Measurements from ENCODE around the gene PDIA4.

PDIA4 gene

GRCh38 chr7:148964483-148965267 lies 63.6 kb downstream of the PDIA4 start:
- TF ChIP-seq ZBTB7A (IDR thresholded peaks at IDR 0.05; ENCODE audit: low read depth), result no peak
- TF ChIP-seq TAF1 (IDR thresholded peaks at IDR 0.05; ENCODE audit: low read depth), result no peak
- TF ChIP-seq EGR1 (IDR thresholded peaks at IDR 0.05), result no peak
- TF ChIP-seq CEBPB (IDR thresholded peaks at IDR 0.05), result no peak
- TF ChIP-seq NFIC (IDR thresholded peaks at IDR 0.05), result no peak
- TF ChIP-seq MAX (IDR thresholded peaks at IDR 0.05), result no peak
- no peak for TF ChIP-seq FOXM1 (IDR thresholded peaks at IDR 0.05; ENCODE audit: borderline replicate concordance, low read depth)
- TF ChIP-seq CREB1 (IDR thresholded peaks at IDR 0.05; ENCODE audit: low read depth), result no peak
- no peak for TF ChIP-seq YY1 (IDR thresholded peaks at IDR 0.05; ENCODE audit: low read depth)
- no peak for TF ChIP-seq RAD21 (IDR thresholded peaks at IDR 0.05; ENCODE audit: low read depth)
- TF ChIP-seq REST (IDR thresholded peaks at IDR 0.05; ENCODE audit: low read depth), result no peak
- no peak for TF ChIP-seq TCF12 (IDR thresholded peaks at IDR 0.05; ENCODE audit: low read depth)
- no peak for TF ChIP-seq TEAD4 (IDR thresholded peaks at IDR 0.05)
- TF ChIP-seq EP300 (IDR thresholded peaks at IDR 0.05; ENCODE audit: borderline replicate concordance), result no peak
- TF ChIP-seq, protein P1, sequence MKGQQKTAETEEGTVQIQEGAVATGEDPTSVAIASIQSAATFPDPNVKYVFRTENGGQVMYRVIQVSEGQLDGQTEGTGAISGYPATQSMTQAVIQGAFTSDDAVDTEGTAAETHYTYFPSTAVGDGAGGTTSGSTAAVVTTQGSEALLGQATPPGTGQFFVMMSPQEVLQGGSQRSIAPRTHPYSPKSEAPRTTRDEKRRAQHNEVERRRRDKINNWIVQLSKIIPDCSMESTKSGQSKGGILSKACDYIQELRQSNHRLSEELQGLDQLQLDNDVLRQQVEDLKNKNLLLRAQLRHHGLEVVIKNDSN (IDR thresholded peaks at IDR 0.05), result no peak

- TF ChIP-seq FOXM1 (IDR thresholded peaks at IDR 0.05; ENCODE audit: borderline replicate concordance, low read depth) (no peak), TEAD4 (IDR thresholded peaks at IDR 0.05) (no peak), NFIC (IDR thresholded peaks at IDR 0.05) (no peak), EP300 (IDR thresholded peaks at IDR 0.05; ENCODE audit: borderline replicate concordance) (no peak), CREB1 (IDR thresholded peaks at IDR 0.05; ENCODE audit: low read depth) (no peak), RAD21 (IDR thresholded peaks at IDR 0.05; ENCODE audit: low read depth) (no peak), TCF12 (IDR thresholded peaks at IDR 0.05; ENCODE audit: low read depth) (no peak), EGR1 (IDR thresholded peaks at IDR 0.05) (no peak), ZBTB7A (IDR thresholded peaks at IDR 0.05; ENCODE audit: low read depth) (no peak), TAF1 (IDR thresholded peaks at IDR 0.05; ENCODE audit: low read depth) (no peak), YY1 (IDR thresholded peaks at IDR 0.05; ENCODE audit: low read depth) (no peak), CEBPB (IDR thresholded peaks at IDR 0.05) (no peak)
- TF ChIP-seq, protein P1 (IDR thresholded peaks at IDR 0.05), result no peak
Observed at GRCh38 chr7:148963583-148964482, 64.5 kb downstream of the PDIA4 start.

DNA sequence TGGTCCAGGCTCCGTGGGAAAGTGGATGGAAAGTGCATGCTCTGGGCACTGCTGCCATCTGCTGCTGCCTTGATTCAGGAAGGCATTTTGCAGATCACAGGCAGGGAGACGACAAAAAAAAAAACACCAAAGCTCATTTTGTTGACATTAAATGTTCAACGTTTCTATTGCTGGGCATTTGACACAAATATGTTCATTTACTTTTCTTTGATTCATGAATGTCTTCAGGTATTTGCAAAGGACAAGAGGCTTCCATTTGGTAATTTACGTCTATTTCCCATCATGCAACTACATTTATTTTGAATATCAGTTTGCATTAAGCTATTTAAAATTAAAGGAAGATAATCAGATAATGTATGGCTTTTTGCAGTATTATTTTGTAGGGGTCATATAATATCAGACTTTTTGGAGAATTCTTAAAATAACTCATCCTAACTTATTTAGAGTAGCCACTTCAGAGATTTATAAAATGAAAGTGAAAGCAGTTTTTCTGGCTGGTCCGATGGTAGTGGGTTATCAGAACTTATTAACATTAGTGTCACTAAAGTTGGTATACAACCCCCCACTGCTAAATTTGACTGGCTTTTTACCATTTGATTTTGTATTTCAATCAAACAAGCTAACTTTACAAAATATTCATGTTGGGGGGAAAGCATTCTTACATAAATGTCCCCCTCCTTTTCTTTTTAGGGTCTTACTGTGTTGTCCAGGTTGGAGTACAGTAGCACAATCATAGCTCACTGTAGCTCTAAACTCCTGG lies 65.3 kb downstream of the PDIA4 start:
- TF ChIP-seq EP300 (IDR thresholded peaks at IDR 0.05; ENCODE audit: borderline replicate concordance) (no peak), TCF12 (IDR thresholded peaks at IDR 0.05; ENCODE audit: low read depth) (no peak), YY1 (IDR thresholded peaks at IDR 0.05; ENCODE audit: low read depth) (peak; percentile 47; the same call in 1 of the 2 replicates), TEAD4 (IDR thresholded peaks at IDR 0.05) (peak; percentile 72), TAF1 (IDR thresholded peaks at IDR 0.05; ENCODE audit: low read depth) (no peak), CEBPB (IDR thresholded peaks at IDR 0.05) (no peak), RAD21 (IDR thresholded peaks at IDR 0.05; ENCODE audit: low read depth) (peak; percentile 98), CREB1 (IDR thresholded peaks at IDR 0.05; ENCODE audit: low read depth) (no peak), MAX (IDR thresholded peaks at IDR 0.05) (no peak)
- TF ChIP-seq, protein P1 (IDR thresholded peaks at IDR 0.05), result no peak

DNA sequence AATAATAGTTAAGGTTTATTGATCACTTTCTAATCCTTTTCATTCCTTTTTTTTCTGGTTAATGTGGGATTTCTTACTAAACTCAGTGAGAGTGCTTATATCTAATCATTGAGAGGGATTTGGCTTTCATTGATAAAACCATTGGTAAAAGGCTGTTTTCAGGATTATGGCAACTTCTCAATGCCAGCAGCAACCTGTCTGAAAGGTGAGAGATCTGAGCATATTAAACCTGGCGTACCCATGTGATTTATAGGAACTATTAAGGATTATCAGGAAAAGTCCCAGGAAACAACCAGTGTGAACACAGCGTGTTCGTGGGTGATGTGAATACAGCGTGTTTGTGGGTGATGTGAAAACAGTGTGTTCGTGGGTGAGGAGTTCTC lies 65.9 kb downstream of the PDIA4 start:
- TF ChIP-seq NFIC (IDR thresholded peaks at IDR 0.05) (no peak), TEAD4 (IDR thresholded peaks at IDR 0.05) (no peak), CEBPB (IDR thresholded peaks at IDR 0.05) (no peak), RAD21 (IDR thresholded peaks at IDR 0.05; ENCODE audit: low read depth) (no peak), FOXM1 (IDR thresholded peaks at IDR 0.05; ENCODE audit: borderline replicate concordance, low read depth) (no peak), EP300 (IDR thresholded peaks at IDR 0.05; ENCODE audit: borderline replicate concordance) (no peak), CREB1 (IDR thresholded peaks at IDR 0.05; ENCODE audit: low read depth) (no peak), TAF1 (IDR thresholded peaks at IDR 0.05; ENCODE audit: low read depth) (no peak), REST (IDR thresholded peaks at IDR 0.05; ENCODE audit: low read depth) (no peak)

Data from Ishikawa (cell line).